OCI-LY3 (cell line): ENCODE measurements around the gene DUSP10.

Experiments
- H2AFZ ChIP-seq: fragments of 200-600, 300-600 bp; shearing (Covaris generic); 2 replicates; pipeline ENCODE4 v1.6.0; 2014; ENCODE audit warnings: antibody characterized with exemption, low read depth, low read length
- H3K27ac ChIP-seq: fragments of 200-600, 300-600 bp; sonication (generic); 2 replicates; pipeline ENCODE4 v1.5.1; 2014; ENCODE audit warnings: mild to moderate bottlenecking, low read length, moderate library complexity, mixed read lengths
- H3K27me3 ChIP-seq: fragments of 200-600, 300-600 bp; sonication (generic); 2 replicates; pipeline ENCODE4 v1.6.1; 2014; ENCODE audit warnings: low read depth, low read length, mixed read lengths
- H3K36me3 ChIP-seq: fragments of 200-600, 300-600 bp; sonication (generic); replicated peaks from 2 replicates; pipeline ENCODE3; 2014; ENCODE audit warnings: low read depth, low read length, mixed read lengths
- H3K4me1 ChIP-seq: fragments of 300-600, 200-600 bp; sonication (generic); 2 replicates; pipeline ENCODE4 v1.6.1; 2014; ENCODE audit warnings: low read length, mixed read lengths
- H3K4me2 ChIP-seq: fragments of 200-600, 300-600 bp; sonication (generic); 2 replicates; pipeline ENCODE4 v1.6.1; 2014; ENCODE audit warnings: low read length, mixed read lengths
- H3K4me3 ChIP-seq: fragments of 300-600, 200-600 bp; sonication (generic); 2 replicates; pipeline ENCODE4 v1.5.1; 2014; ENCODE audit warnings: antibody characterized with exemption, mild to moderate bottlenecking, low read length, moderate library complexity
- H3K79me2 ChIP-seq: fragments of 300-600, 200-600 bp; shearing (Covaris generic); 2 replicates; pipeline ENCODE4 v1.6.1; 2014; ENCODE audit warnings: mild to moderate bottlenecking, low read length, mixed read lengths
- H3K9ac ChIP-seq: fragments of 300-600, 200-600 bp; shearing (Covaris generic); 2 replicates; pipeline ENCODE4 v1.6.0; 2014; ENCODE audit warnings: mild to moderate bottlenecking, low read length, moderate library complexity
- H3K9me3 ChIP-seq: fragments of 200-600, 300-600 bp; shearing (Covaris generic); 2 replicates; pipeline ENCODE4 v1.6.1; 2014; ENCODE audit warnings: low read length, mixed read lengths; ENCODE audit not compliant: insufficient read depth
- H4K20me1 ChIP-seq: fragments of 200-600, 300-600 bp; sonication (generic); 2 replicates; pipeline ENCODE4 v1.6.1; 2016; ENCODE audit warnings: low read length, mixed read lengths; ENCODE audit not compliant: insufficient read depth
- EZH2phosphoT487 ChIP-seq: fragments of 200-600 bp; shearing (Covaris generic); IDR thresholded peaks from 2 replicates; pipeline ENCODE4 v1.6.1; 2018; ENCODE audit warnings: antibody characterized with exemption, mixed run types, low read depth
- TF ChIP-seq, protein P1 (sequence below): fragments of 200-600, 300-600 bp; sonication (generic); IDR thresholded peaks from 2 replicates; pipeline ENCODE4 v1.5.1; 2014; ENCODE audit warnings: antibody characterized with exemption, low read length, low read depth

DUSP10 gene

GRCh38 chr1:221753828-221754188 is 11.9 kb upstream of the DUSP10 start:
- Histone ChIP-seq H4K20me1 (no peaks in the 10 kb centered on the region), H3K4me2 (peak overlapping the region; percentile 48)

DNA sequence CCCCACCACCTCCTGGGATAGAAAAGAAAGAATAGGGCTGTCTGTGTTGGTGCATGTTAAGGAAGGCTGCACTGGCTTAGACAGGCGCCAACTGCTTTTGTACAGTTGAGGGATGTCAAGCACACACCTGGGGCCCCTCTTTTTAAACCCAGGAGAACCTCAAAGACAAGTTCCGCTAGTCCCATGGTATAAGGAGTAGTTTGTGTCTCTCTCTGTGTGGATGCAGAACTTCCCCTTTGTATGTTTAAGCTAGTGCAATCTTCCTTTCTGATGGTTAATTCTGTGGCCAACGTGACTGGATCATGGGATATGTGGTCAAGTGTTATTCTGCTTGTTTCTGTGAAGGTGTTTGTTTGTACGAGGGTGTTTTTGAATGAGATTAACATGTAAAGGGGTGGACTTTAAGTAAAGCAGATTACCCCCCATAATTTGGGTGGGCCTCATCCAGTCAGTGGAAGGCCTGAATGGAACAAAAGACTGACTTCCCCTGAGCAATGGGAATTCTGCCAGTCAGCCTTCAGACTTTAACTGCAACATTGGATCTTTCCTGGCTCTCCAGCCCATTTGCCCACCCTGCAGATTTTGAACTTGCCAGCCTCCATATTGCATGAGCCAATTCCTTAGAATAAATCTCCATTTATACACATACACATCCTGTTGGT is 9.5 kb upstream of the DUSP10 start:
- H4K20me1 ChIP-seq: no peaks in the 10 kb centered on the region
- H3K4me3 ChIP-seq: no peak overlapping the region
- H3K36me3 ChIP-seq: peaks cover 31% of the 10 kb centered on the region
- peaks cover 33% of the 10 kb centered on the region for H3K4me1 ChIP-seq
- no peaks in the 10 kb centered on the region for H3K79me2 ChIP-seq
- 0 out of 2 replicates have a peak, but pooled peaks cover 3% of the 10 kb centered on the region for H3K27me3 ChIP-seq
- no peak overlapping the region for H2AFZ ChIP-seq
- TF ChIP-seq, protein P1, sequence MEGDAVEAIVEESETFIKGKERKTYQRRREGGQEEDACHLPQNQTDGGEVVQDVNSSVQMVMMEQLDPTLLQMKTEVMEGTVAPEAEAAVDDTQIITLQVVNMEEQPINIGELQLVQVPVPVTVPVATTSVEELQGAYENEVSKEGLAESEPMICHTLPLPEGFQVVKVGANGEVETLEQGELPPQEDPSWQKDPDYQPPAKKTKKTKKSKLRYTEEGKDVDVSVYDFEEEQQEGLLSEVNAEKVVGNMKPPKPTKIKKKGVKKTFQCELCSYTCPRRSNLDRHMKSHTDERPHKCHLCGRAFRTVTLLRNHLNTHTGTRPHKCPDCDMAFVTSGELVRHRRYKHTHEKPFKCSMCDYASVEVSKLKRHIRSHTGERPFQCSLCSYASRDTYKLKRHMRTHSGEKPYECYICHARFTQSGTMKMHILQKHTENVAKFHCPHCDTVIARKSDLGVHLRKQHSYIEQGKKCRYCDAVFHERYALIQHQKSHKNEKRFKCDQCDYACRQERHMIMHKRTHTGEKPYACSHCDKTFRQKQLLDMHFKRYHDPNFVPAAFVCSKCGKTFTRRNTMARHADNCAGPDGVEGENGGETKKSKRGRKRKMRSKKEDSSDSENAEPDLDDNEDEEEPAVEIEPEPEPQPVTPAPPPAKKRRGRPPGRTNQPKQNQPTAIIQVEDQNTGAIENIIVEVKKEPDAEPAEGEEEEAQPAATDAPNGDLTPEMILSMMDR: no peak
- TF ChIP-seq EZH2phosphoT487: no peak
- no peak overlapping the region for H3K4me2 ChIP-seq
- peaks cover 26% of the 10 kb centered on the region for H3K9me3 ChIP-seq
- no peak overlapping the region for H3K9ac ChIP-seq
- no peak overlapping the region for H3K27ac ChIP-seq

More at GRCh38 chr1:221753828-221754188, 11.9 kb upstream of the DUSP10 start:
- Histone ChIP-seq H3K4me1 (peaks cover 49% of the 10 kb centered on the region), H3K36me3 (peaks cover 31% of the 10 kb centered on the region), H3K79me2 (no peaks in the 10 kb centered on the region), H3K27me3 (0 out of 2 replicates have a peak, but pooled peaks cover 3% of the 10 kb centered on the region), H3K9me3 (peaks cover 26% of the 10 kb centered on the region), H3K27ac (peak overlapping the region; percentile 80), H3K4me3 (peak overlapping the region; percentile 27), H2AFZ (no peak overlapping the region), H3K9ac (no peak overlapping the region)
- no peak for TF ChIP-seq EZH2phosphoT487
- TF ChIP-seq, protein P1: no peak

DNA sequence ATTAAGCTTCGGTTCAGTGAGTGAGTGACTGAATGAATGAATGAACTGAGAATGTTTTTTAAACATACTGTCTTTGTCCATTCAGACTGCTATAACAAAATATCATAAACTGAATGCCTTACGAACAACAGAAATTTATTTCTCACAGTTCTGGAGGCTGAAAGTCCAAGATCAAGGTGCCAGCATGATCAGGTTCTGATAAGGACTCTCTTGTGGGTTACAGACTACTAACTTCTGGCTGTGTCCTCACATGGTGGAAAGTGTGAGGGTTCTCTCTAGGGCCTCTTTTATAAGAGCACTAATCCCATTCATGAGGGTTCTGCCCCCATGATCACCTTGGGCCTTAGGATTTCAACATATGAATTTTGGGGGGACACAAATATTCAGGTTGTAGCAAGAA is 7.1 kb upstream of the DUSP10 start:
- H3K9ac ChIP-seq: no peak overlapping the region
- H3K36me3 ChIP-seq: peaks cover 25% of the 10 kb centered on the region
- H3K4me1 ChIP-seq: peaks cover 14% of the 10 kb centered on the region
- TF ChIP-seq EZH2phosphoT487: no peak
- TF ChIP-seq, protein P1: no peak
- H3K9me3 ChIP-seq: peaks cover 26% of the 10 kb centered on the region
- no peaks in the 10 kb centered on the region for H4K20me1 ChIP-seq
- no peak overlapping the region for H3K4me2 ChIP-seq
- H3K27ac ChIP-seq: no peak overlapping the region
- H3K27me3 ChIP-seq: peaks cover 6% of the 10 kb centered on the region; the same call in 1 of the 2 replicates
- H3K4me3 ChIP-seq: no peak overlapping the region
- H3K79me2 ChIP-seq: no peaks in the 10 kb centered on the region
- H2AFZ ChIP-seq: no peak overlapping the region

GRCh38 chr1:221747839-221748238 is 6.0 kb upstream of the DUSP10 start:
- Histone ChIP-seq H3K27ac (no peak overlapping the region), H3K4me2 (no peak overlapping the region), H3K4me3 (no peak overlapping the region), H3K36me3 (peaks cover 15% of the 10 kb centered on the region), H3K9me3 (peaks cover 16% of the 10 kb centered on the region; the same call in 1 of the 2 replicates), H3K79me2 (no peaks in the 10 kb centered on the region), H3K9ac (no peak overlapping the region), H2AFZ (no peak overlapping the region), H4K20me1 (no peaks in the 10 kb centered on the region), H3K4me1 (peaks cover 11% of the 10 kb centered on the region), H3K27me3 (peaks cover 6% of the 10 kb centered on the region; the same call in 1 of the 2 replicates)
- no peak for TF ChIP-seq EZH2phosphoT487
- TF ChIP-seq, protein P1: no peak
